ENCODE measurements around the gene ADAT3.
A peak's percentile ranks its signal among the peaks of the same experiment; 100 is the strongest.

Gene ADAT3

GRCh38 chr19:1905110-1905862, at the start of gene ADAT3, which contains the start of gene SCAMP4:
ADAT3 (plus strand) TSS chr19:1905399; CDS start chr19:1912048, 6,649 bp downstream.
SCAMP4 (plus strand) TSS chr19:1905399; CDS start chr19:1915020, 9,621 bp downstream.
- DNase-seq (ENCODE audit: low read depth): peak; percentile 97

DNA sequence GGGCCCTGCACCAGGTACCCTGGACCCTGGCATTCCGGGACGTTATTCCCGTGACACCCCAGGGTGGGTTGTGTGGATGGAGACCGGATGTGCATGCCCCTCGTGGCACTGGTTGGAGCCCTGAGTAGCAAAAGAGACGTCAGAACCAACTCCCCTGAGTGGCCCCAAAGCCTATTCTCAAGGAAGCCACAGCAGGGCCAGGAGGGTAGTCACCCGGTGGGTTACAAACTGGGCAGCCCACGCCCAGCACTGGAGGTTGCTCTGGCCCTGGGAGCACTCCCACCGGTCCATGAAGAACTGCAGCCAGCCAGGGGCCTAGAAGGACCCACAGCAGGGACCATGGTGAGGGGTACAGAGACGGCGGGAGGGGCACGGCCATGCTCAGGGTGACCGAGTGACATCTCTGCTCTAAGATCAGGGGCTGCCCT, 49.4 kb upstream of the ADAT3 start:
- no peak for DNase-seq (ENCODE audit: low read depth)

More at GRCh38 chr19:1905110-1905862, at the start of gene ADAT3, which contains the start of gene SCAMP4:
- H3K4me3 ChIP-seq (ENCODE audit: low read depth, low read length): peak within 1 kb of the TSS; percentile 66

DNA sequence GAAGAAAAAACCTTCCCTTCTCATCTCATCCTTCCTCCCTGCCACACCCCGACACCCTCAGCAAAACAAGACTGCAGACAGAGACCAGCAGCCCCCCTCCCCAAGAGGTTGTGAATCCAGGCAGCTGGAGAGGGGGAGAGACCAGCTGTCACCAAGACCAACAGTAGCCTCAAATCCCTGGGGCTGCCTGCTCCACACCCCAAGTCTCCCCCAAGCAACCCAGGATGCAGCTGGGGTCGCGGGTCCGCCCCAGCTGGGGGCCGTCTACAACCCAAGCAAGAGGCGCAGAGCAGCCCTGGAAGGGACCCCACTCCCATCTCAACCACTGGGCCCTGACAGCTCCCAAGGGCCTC, 48.9 kb upstream of the ADAT3 start:
- no peak for DNase-seq (ENCODE audit: low read depth)
- peak overlapping the region; percentile 43 for H3K4me3 ChIP-seq (ENCODE audit: low read depth, low read length)

More for the DNA sequence above, 49.4 kb upstream of the ADAT3 start:
- peak overlapping the region; percentile 43 for H3K4me3 ChIP-seq (ENCODE audit: low read depth, low read length)

DNA sequence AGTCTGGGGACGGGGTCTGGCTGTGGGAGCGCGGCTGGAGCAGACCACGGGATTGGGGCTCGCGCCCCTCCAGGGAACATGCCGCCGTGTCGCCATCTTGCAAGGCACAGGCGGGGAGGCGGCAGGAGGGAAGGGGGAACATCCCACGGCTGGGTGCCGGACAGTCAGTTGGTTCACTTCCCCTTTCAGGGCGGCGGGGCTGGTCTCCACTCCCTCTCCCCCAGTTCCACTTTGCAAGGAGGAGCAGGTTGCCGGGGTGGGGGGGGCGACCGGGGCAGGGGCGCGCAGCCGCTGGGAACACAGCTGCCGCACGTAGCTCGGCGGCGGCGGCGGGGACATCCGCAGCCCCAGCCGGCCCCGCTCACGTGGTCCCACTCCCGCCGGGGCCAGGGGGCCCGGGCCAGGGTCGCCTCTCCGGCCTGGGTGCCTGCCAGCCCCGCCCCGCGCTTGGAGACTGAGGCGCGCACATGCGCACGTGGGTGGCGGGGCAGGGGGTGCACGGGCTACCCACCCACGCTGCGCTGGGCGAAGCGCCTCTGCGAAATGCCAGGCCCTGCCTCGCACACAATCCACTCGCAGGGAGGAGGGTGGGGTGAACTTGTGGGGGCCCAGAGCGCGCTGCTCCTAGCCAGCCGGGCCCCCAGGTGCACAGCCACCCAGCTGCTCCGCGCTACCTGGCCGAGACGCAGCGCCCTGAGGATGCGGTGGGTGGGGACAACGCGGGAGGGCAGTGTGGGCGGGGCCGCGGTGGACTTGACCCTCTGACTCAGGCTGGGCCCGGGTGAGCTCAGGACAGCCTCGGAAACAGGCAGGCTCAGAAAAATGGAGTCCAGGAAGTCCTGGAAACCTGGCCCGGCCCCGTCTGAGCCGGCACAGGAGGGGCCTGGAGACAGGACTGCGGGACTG, 48.2 kb upstream of the ADAT3 start:
- DNase-seq (ENCODE audit: low read depth): no peak
- peak overlapping the region; percentile 43 for H3K4me3 ChIP-seq (ENCODE audit: low read depth, low read length)

DNA sequence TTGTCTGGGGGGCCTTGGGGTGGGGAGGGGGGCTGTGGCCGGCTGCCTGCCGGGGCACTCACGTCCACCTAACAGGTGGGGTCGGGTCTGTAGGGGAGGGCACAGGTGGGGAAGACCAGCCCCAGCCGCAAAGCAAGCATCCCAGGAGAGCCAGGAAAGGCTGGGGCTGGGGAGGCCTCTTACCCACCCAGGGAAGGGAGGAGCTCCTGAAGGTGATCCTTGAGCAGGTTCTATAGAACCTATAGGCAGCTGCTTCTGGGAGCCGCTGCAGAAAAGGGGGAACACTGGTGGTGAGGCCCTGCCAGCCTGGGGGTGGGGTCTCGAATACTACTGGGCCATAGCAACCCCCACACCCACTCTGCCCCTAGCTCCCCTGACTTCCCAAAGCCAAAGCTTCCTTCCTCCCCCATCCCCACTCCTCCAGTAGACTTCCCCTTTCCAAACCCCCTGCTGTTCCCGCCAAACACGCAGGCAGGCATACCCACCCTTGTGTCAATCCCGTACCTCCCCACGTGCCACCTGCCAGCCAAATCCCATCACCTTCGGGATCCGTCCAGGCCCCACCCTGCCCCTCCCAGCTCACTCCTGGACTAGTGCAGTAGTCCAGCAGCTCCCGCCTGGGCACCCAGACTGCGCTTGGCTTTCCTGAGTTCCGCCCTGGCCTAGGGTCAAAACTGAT, 47.4 kb upstream of the ADAT3 start:
- peak overlapping the region; percentile 43 for H3K4me3 ChIP-seq (ENCODE audit: low read depth, low read length)
- DNase-seq (ENCODE audit: low read depth): no peak

- H3K4me3 ChIP-seq (ENCODE audit: low read depth, low read length): no peak overlapping the region
- no peak for DNase-seq (ENCODE audit: low read depth)
Observed at GRCh38 chr19:1858412-1859081, 46.7 kb upstream of the ADAT3 start.

DNA sequence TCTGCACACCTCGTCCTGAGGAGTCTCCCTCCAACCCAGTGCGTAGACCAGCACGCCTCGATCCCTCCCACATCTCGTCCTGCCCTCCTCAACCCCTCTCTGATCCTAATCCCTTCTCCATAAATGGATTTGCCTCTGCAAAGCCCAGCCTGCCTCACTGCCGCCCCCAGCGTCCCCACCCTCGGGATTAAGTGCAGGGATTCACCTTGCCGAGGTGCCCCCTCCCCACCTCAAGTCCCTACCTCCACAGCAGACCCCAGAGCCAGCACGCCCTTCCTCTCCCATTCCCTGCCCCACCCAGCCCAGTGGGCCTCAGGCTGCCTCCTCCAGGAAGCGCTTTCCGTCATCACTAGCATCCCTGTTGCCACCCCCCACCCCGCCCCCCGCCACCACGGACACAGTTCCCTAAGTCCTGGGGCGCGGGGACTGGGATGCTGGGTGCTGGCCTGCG, 45.8 kb upstream of the ADAT3 start:
- peak overlapping the region; percentile 87 for H3K4me3 ChIP-seq (ENCODE audit: low read depth, low read length)

GRCh38 chr19:1860042-1860775, 45.0 kb upstream of the ADAT3 start:
- peak overlapping the region; percentile 87 for H3K4me3 ChIP-seq (ENCODE audit: low read depth, low read length)
- DNase-seq (ENCODE audit: low read depth): no peak

More for the DNA sequence above, 45.8 kb upstream of the ADAT3 start:
- no peak for DNase-seq (ENCODE audit: low read depth)

- no peak for DNase-seq (ENCODE audit: low read depth)
- H3K4me3 ChIP-seq (ENCODE audit: low read depth, low read length): peak overlapping the region; percentile 87
Observed at GRCh38 chr19:1860821-1861598, 44.2 kb upstream of the ADAT3 start.

- H3K4me3 ChIP-seq (ENCODE audit: low read depth, low read length): peak overlapping the region; percentile 87
- DNase-seq (ENCODE audit: low read depth): no peak
Observed at GRCh38 chr19:1861599-1862031, 43.6 kb upstream of the ADAT3 start.

DNA sequence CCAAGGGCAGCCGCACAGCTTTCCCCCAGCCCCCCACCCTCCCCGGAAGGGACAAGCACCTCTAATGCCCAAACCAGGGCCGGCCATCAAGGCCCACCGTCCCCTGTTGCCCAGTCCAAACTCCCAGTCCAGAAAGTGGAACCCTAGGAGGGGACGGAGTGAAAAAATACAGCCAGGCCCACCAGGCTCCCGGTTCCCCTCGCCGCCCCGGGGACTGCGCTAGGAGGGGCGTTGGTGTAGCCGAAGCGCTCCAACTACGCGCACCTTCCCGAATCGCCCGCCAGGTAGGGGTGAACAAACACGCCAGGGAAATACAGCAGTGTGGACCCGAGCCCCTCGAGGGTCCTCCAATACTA, 43.2 kb upstream of the ADAT3 start:
- DNase-seq (ENCODE audit: low read depth): no peak
- H3K4me3 ChIP-seq (ENCODE audit: low read depth, low read length): peak overlapping the region; percentile 87

DNA sequence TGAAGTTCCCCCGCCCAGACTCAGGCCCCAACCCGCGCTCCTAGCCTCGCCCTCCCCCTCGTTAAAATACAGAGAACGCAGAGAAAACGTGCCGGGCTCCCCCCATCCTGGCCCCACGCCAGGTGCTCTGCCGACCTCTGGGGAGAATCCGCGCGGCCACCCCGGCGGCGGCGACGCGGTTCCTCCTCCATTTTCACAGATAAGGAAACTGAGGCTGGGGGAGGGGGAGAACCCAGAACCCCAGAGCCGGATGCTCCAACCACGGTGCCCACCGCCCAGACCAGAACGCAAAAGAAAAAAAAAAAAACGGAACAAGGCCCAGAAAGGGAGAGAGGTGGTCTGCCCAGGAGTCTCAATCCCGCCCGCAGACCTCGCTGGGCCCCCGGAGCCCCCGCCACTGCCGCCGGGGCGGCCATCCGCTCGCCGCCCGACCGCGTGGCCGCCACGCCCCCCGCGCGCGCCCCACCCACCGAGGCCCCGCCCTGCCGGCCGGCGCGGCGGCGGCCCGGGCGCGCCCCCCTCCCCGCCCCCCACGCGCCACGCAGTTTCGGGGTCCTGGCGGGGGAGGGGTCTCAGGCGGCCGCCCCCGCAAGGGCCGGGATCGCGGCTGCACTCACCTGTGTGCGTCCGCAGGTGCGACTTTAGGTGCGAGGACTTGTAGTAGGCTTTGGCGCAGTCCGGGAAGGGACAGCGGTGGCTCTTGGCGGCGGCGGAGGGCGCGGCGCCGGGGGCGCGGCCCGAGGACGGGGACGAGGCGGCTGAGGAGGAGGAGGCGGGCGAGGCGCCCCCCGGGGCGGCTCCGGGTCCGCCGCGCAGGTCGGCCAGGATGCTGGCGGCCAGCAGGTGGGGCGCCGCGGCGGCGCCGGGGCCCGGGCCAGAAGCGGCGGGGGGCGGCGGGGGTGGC, 42.5 kb upstream of the ADAT3 start:
- no peak for DNase-seq (ENCODE audit: low read depth)
- peak overlapping the region; percentile 87 for H3K4me3 ChIP-seq (ENCODE audit: low read depth, low read length)

- H3K4me3 ChIP-seq (ENCODE audit: low read depth, low read length): peak within 1 kb of the TSS; percentile 87
- DNase-seq (ENCODE audit: low read depth): no peak
Observed at GRCh38 chr19:1863328-1863637, 41.9 kb upstream of the ADAT3 start, which contains the start of gene KLF16. KLF16 (minus strand) TSS chr19:1863579; CDS start chr19:1863497, 82 bp downstream.

- DNase-seq (ENCODE audit: low read depth): peak; percentile 83
- peak overlapping the region; percentile 78 for H3K4me3 ChIP-seq (ENCODE audit: low read depth, low read length)
Observed at GRCh38 chr19:1863638-1864479, 41.3 kb upstream of the ADAT3 start.

DNA sequence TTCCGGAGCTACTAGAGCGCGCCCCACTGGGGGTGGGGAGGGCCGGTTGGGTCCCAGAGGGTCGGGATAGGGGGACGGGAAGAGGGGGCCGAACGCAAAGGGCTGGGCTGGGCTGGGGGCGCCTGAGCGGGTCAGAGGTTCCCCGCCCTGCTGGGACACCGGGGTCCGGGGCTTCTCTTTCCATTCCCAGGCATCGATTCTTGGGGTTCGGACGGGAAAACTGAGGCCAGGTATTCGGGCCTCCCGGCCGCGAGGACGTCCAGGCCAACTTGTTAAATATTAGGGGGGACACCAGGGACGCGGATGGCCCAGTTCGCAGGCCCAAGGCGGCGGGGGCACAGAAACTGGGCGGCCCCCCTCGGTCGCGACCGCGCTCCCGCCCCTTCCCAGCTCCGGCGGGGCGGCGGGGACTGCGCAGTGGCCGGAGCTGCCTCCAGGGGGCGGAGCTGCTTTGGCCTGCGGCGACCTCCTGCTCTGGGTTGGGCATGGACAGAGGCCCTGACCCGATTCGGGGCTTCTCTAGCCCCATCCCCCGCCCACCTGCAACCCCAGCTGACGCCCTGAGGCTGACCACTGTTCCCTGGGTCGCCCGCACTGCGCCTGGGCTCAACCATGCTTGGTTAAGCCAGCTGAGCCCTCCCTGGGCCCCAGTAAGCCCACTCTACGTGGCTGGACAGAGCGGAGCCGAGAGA, 40.6 kb upstream of the ADAT3 start:
- H3K4me3 ChIP-seq (ENCODE audit: low read depth, low read length): peak overlapping the region; percentile 78
- no peak for DNase-seq (ENCODE audit: low read depth)
